GM21619 (cell line): Measurements from ENCODE around the gene FOXS1.

Experiments
- ATAC-seq: cut with Tn5 transposase; IDR thresholded peaks from one replicate; pipeline ENCODE4 v1.9.1; 2021; ENCODE audit not compliant: unreplicated experiment

The FOXS1 gene

DNA sequence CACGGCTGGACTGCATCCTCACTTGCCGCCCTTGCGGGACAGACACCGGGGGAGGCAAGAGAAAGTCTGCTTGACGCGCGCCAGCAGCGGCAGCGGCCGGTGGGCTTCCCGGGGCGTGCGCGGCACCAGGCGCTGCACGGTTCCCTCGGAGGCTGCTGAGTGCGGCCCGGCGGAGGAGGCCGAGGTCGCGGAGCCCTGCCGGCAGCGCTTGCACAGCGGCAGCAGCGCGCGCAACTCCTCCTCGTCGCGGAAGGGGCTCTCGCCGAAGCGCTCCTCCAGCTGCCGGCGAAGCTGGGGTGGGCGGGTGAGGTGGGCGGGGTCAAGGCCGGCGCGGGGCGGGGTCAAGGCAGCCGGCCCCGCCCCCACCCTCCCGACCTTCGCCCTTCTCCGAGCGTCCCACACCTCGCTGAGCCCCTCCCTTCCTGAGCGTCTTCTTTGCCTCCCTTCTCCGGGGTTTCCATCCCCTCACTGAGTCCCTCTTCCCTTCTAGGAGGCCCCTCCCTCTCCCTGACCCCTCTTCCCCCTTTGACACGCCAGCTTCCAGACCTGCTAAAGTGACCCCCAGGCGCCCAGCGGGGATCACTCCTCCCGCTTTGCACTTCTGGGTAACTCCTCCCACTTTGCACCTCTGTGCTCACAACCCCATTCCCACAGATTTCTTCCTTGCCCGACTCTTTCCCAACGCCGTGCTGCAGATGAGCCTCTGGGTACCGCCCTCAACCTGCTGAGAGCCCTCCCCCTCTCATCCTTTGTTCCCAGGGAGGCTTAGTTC is 16.2 kb upstream of the FOXS1 start:
- no peak for ATAC-seq

GRCh38 chr20:31861135-31861384 is 15.7 kb upstream of the FOXS1 start:
- ATAC-seq: no peak

DNA sequence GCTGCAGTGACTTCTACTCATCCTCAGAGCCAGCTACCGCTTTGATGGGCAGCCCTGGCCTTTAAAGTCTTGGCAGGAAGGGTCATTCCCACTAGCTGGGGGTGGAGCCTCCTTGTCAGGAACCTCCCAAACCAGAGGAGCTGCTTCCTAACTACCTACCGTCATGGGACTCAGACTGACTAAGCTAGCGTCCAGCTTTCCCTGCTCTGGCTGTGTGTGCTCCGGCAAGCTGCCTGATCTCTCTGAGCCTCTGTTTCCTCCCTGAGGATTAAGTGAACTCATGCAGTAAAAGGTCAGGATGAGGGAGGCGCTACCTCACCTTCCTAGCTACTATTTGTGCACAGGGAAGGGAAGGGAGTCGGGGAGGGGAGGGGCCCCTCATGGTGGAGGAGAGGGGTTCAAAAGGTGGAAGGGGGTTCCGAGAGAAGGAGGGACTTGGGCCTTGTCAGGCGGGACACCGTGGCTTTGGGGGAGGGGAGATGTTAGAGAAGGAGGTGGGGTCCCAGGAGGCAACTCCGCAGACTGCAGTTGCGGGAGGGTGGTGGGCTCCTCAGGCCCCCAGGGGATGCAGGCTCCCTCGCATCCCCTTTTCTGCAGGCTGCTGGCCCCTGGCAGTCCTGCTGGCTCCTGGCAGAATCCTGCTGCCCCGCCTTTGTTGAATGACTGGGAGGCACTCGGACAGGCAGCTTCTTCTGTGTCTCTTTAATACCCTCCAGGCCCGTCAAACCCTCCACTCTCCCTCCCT is 15.2 kb upstream of the FOXS1 start:
- no peak for ATAC-seq

DNA sequence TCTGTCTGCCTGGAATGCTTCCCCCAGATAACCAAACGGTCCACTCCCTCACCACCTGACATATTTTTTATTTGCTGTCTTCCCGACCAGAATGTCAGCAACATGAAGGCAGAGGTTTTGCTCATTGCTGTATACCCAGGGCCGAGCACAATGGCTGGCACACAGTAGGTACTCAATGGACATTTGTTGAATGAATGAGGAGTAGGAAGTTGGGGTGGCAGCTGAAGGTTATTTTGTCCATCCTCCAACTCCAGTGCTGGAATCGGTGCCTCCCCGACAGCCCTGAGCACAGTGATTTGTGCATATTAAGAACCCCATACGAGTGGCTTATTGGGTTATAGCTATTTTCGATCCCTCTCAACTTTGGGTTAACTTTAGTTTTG is 14.6 kb upstream of the FOXS1 start:
- no peak for ATAC-seq

GRCh38 chr20:31859266-31859997 is 14.0 kb upstream of the FOXS1 start:
- no peak for ATAC-seq

- ATAC-seq: no peak
Measured at GRCh38 chr20:31858760-31859083, 13.3 kb upstream of the FOXS1 start.

DNA sequence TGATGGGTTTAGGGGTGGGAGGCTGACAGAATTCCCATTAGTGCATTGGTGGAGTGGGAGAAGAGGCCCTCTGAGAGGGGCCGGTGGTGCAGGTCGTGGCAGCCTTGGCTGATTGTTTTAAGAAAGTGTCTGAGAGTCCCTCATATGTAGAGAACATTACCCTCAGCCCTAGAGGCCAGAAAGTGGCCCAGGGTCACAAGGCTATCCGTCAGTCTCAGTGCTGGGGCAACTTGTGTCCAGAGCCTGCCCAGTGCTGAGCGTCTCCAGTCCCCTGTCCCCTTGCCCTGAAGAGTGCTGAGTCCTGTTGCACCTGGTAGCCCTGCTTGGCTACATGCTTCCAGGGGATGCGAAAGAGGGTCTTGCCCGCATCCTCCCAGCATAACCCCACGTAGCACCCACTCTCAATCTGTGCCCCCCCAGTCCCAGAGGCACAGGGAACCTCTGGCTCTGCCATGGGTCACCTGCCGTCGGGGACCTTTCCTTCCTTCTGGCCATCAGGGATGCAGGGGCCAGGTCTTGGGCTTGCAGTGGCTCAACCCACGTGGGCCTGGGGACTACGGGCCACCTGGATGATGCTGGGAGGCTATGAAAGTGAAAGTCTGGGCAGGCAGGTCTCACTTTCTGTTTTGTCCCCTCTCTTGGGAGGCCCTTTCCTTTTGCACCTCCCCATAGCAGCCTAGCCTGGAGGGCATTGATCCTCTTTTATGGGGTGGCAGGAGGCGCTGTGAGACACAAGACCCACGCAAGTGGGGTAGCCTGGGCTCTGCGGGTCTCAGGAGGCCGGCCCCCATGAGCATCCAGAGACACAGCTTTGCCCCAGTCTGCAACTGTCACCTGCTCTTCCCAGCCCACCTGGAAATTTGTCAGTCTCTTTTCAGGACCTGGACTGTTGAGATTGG is 12.7 kb upstream of the FOXS1 start:
- ATAC-seq: no peak

- ATAC-seq: no peak
Measured at GRCh38 chr20:31856516-31856915, 11.1 kb upstream of the FOXS1 start.

- no peak for ATAC-seq
Measured at GRCh38 chr20:31853481-31853880, 8.1 kb upstream of the FOXS1 start.

DNA sequence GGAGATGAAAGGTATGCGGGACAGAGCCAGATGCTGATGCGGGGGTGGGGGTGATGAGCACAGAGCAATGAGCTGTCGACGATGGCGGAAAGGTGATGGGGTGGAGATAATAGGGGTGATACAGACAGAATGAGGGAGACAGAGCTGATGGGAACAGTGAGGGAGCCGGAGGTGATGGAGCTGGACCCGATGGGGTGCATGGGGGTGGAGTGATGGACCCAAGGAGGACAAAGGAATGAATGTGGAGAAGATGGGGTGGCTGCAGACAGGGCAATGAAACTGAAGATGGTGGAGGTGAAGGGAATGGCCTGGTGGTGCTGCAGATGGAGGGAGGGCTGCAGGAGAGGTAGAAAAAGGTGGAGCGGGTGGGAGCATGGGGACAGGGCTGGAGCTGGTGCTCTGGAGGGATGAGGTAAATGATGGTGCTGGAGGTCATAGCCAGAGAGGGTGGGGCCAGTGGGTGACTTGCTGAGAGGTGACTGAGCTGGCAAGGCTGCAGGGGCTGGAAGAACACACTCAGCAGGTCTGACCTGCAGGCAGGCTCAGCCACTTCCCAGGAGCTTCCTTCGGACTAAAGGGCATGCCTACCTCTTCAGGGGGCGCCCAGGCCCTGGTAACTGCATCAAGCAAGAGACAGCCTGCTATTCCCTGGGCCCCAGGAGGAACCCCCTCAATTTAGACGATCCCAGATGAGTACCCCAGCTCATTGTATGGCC is 6.0 kb upstream of the FOXS1 start:
- no peak for ATAC-seq

- ATAC-seq: no peak
Measured at GRCh38 chr20:31849306-31849930, 4.0 kb upstream of the FOXS1 start.

DNA sequence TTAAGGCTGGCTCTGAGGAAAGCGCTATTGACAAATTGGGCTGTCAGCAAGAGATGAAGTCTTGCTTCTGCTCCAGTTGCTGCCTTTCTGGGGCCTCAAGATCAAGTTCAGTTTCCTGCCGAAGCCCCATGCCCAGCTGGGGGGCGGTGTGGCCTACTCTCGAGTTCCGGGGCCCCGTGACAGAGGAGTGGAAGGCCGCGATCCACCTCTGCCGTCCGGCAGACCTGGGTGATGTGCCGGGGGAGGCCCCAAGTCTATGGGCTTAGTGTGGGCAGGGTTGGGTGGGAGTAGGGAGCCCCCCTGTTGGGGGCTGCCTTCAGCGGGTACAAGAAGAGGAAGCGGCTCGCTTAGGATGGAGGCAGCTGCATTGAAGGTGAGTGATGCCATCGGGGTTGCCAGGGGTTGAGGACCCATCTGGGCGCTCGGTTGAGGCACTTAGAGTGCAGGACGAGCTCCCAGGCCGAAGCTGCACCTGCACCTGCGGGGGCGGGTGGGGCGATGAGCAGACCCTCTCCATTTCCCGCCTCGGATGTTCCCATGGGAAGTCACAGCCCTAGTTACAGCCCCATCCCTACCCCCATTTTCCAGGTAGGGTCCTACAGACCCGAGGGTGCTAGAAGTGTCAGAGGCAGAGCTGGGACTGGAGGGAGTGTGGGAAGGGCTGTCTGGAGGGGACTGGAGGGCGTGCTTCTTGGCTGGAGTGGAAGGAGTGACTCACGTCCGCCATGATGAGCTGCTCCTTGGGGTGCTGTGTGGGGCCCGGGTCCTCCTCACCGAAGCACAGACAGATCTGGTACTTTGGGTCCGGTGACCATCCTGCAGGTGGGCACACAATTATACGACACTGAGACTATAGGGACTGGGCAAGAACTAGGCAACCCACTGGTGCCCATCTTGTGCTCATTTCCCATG is 2.9 kb upstream of the FOXS1 start:
- ATAC-seq: no peak

DNA sequence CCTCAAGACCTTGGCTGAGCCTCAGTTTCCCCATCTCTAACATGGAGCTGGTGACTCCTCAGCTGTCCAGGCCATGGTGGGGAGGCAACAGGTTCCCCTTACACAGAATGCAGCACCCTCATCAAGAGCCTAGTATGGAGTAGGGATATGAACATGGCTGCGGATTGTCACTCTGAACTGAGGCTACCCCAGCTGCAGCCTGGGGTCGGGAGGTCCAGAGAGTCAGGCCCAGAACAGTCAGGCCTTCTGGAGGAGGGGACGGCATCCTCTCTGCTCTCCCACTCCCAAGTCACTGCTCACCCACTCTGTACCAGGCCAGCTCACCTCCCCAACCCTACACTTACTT is 1.4 kb upstream of the FOXS1 start:
- ATAC-seq: no peak

GRCh38 chr20:31844737-31845299 is 586 bp downstream of the FOXS1 start:
- no peak for ATAC-seq

DNA sequence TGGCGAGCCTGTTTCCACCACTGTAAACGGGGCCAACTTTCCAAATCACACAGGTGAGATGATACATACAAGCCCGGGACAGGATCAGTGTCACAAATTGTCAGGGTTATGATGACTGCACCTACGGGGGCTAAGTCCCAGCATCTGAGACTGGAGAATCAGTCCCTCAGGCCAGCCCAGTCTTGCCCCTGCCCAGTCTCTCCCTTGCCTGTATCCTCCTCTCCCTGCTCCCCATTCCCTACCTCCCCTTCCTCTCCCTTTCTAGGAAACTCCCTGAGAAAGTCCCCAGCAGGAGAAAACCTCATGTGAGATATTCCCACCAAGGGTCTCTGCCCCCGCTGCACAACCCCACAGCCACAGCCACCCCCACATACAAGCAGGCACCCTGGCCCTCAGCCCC is 1.5 kb downstream of the FOXS1 start:
- ATAC-seq: no peak

DNA sequence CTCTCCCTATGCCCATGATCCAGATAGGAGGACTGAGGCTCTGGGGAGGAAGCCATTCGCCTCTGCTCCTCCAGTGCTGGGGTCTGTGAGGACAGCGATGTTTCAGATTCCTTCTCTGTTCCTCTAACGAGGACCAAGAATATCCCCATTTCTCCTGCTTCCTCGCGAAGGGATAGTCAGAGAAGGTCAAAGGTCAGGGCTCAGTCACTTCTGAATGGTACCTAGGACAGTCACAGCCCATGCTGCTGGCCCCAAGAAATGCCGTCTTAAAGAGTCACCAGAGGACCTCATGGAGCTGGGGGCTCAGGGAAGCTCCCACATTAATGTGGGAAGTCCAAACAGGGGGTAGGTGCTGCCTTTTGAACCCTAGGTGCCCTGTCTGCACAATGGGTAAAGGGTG is 2.1 kb downstream of the FOXS1 start:
- no peak for ATAC-seq

- ATAC-seq: no peak
Measured at GRCh38 chr20:31842471-31843157, 2.8 kb downstream of the FOXS1 start.

- no peak for ATAC-seq
Measured at GRCh38 chr20:31841928-31842327, 3.5 kb downstream of the FOXS1 start.
